Retinal pigment epithelial cell (primary cell): ENCODE measurements around the gene FAM9B.
"Not testable (repeated sequence)": the region's sequence is repeated elsewhere in the genome, so short reads cannot be mapped to it uniquely, and the experiment has no call there.

Experiments
- DNase-seq: peaks from one replicate; pipeline ENCODE4 v3.0.0-alpha.2; 2010; ENCODE audit warnings: low read depth
- H3K4me3 ChIP-seq: 2 replicates; pipeline ENCODE4 v1.5.1; 2011; ENCODE audit warnings: mild to moderate bottlenecking, low read length, control low read depth, moderate library complexity
- TF ChIP-seq, protein P1 (sequence below): conservative IDR thresholded peaks from 2 replicates; pipeline ENCODE4 v1.5.1; 2011; ENCODE audit warnings: low read depth, low read length, control low read depth, inconsistent platforms

Gene FAM9B

DNA sequence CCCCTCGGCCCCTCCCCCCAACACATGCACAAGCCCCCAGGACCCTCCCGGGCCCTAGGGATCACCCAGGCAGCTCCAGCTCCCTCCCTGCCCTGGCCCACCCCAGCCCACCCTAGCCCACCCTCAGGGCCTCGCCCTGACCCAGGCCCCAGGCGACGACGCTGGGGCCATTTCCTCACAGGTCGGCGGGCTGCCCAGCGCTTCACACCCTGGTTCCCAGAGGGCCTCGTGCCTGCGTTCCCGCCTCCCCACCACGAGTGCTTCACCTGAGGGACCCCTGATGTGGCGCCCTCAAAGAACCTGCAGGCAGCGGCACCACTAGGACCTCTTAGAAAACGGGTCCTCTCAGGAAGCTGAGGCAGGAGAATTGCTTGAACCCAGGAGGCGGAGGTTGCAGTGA, 341 bp downstream of the FAM9B start:
- TF ChIP-seq, protein P1, sequence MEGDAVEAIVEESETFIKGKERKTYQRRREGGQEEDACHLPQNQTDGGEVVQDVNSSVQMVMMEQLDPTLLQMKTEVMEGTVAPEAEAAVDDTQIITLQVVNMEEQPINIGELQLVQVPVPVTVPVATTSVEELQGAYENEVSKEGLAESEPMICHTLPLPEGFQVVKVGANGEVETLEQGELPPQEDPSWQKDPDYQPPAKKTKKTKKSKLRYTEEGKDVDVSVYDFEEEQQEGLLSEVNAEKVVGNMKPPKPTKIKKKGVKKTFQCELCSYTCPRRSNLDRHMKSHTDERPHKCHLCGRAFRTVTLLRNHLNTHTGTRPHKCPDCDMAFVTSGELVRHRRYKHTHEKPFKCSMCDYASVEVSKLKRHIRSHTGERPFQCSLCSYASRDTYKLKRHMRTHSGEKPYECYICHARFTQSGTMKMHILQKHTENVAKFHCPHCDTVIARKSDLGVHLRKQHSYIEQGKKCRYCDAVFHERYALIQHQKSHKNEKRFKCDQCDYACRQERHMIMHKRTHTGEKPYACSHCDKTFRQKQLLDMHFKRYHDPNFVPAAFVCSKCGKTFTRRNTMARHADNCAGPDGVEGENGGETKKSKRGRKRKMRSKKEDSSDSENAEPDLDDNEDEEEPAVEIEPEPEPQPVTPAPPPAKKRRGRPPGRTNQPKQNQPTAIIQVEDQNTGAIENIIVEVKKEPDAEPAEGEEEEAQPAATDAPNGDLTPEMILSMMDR = no peak
- DNase-seq = no peak
- no peak overlapping the region for H3K4me3 ChIP-seq

DNA sequence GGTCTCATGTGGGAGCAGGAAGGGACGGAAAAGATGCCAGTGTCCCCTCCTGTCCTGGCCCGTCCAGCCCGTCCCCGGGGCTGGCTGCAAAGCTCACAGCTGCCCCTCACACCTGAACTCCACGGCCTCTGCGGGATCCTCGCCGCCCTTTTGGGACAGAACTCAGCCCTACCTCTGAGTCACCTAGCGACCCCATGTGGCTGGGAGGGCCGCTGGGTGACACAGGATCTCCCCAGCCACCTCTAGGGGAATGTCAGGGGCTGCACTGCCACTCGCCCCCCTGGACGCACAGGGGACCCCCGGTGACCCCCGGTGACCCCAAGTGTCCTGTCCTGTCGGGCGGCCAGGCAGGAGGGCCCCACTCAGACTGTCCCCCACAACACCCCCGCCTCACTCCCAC, 748 bp downstream of the FAM9B start:
- no peak for DNase-seq
- H3K4me3 ChIP-seq = no peak overlapping the region
- TF ChIP-seq, protein P1 = no peak

DNA sequence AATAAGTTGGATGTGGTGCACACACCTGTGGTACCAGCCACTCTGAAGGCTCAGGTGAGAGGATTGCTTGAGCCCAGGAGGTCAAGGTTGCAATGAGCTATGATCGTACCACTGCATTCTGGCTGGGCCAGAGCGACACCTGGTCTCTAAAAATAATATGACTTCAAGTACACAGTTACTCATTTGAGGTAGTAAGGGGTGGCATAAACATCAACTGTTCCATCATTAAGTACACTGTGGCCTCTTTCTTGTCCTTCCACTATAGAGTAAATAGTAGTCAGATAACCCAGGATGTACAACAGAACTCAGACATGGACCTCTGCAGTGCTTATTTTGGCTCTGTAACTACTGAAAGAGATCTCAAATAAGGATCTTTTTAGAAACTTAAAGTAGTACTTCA, 10.6 kb downstream of the FAM9B start:
- DNase-seq = no peak
- no peak overlapping the region for H3K4me3 ChIP-seq
- TF ChIP-seq, protein P1 = no peak

DNA sequence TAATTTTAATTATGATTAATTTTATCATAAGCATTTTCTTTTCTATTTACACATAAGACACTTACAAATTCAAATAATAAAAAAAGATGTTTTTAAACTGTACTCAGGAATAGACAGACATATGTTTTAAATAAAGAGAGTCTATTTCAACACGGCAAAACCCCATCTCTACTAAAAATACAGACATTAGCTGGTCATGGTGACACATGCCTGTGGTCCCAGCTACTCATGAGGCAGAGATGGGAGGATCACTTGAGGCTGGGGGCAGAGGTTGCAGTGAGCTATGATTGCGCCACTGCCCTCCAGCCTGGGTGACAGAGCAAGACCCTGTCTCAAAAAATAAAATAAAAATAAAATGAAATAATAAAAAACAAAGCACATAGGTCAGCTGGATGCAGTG, 14.8 kb downstream of the FAM9B start:
- TF ChIP-seq, protein P1 = no peak
- DNase-seq = no peak
- H3K4me3 ChIP-seq = no peak overlapping the region

DNA sequence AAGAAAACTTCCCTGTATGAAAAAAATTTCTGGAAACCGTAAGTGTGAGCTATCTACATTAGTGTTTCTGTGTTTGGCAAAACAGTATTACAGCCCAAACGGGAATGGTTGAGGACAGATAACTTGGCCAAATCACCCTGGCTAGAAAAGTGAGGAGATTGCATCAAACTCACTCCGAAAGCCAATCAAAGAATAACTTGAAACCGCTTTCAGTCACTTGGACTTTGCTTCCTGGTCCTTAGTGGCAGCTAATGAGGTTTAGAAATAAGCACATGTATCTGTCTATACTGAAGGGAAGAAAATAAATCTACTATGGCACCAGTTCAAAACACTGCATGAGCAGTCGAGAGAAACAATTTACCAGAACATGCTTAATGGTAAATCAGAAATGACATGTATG, 15.6 kb downstream of the FAM9B start:
- not testable (repeated sequence) for H3K4me3 ChIP-seq, DNase-seq

DNA sequence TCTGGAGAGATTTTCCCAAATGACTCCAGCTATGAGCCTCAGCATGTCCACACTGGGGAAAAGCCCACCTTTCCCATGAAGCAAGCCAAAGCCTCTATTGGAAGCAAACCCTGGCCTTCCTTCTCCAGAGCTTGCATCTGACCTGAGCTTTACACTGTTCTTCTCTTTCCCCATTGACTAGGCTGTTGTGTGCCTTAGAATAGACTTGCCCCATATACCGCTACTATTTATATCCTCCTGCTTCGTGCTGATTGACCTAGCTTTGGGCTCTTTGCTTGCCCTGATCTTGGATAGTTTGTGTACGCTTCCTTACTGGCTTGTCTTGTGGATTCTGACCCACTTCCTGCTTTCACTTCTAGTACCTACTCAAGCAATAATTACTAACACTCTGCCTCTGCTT, 30.9 kb downstream of the FAM9B start:
- DNase-seq = no peak
- H3K4me3 ChIP-seq = no peak overlapping the region
- TF ChIP-seq, protein P1 = no peak

DNA sequence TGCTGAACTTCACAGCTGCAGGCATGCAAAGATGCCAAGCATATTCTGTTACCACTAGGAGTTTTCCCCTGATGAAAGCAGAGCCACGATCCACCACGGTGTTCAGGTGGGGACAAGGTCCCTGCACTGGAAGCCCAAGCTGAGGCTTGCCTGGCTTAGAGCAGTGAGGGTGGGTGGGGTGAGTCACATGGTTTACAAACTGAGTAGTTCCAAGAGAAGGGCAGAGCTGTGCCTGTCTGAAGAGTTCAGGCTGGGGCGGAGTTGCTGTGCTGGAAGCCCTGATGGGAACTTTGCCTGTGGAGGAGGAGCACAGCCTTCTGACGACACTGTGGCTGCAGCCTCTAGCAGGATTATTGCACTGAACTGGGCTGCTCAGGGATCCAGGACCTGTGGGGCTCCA, 45.5 kb downstream of the FAM9B start:
- H3K4me3 ChIP-seq = no peak overlapping the region
- TF ChIP-seq, protein P1 = no peak
- DNase-seq = peak; percentile 42

DNA sequence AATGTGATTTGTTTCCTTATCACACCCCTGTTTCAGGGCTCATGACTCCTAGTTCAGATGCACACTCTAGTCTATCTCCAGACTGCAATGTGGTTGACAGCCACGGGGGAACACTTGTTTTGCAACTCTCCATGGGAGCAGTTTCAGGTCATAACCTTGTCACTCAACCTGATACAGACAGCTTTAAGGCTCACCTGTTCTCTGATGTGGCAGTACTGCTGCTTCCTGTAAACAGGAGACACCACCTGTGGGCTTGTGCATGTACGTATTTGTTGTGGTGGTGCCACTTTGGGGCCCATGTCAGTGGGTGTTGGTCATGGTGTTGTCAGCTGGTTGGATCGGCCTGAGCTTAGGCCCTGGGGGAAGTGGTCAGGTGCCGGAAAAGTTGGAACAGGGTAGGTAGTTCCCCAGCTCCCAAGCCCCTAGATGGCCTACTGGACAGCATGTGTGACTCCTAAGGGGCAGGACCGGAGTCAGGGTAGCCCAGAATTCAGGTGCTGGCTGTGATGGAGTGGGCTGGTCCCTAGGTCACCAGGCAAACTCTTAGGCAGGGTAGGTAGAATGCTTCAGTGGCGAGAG, 46.2 kb downstream of the FAM9B start:
- TF ChIP-seq, protein P1 = no peak
- H3K4me3 ChIP-seq = no peak overlapping the region
- no peak for DNase-seq
